SK-N-MC (cell line): ENCODE results near the gene ANKMY1.

Experiments used
- EZH2 ChIP-seq: fragments of 200-600 bp; sonication (generic); IDR thresholded peaks from one replicate; pipeline ENCODE4 v1.6.1; 2017; ENCODE audit warnings: antibody characterized with exemption
- POLR2AphosphoS5 ChIP-seq: IDR thresholded peaks from 2 replicates; pipeline ENCODE4 v1.6.1; 2012; ENCODE audit warnings: mild to moderate bottlenecking, low read depth, low read length, borderline replicate concordance

GRCh38 chr2:240436683-240437550 lies 120.9 kb downstream of the ANKMY1 start:
- TF ChIP-seq POLR2AphosphoS5, result no peak
- no peak for TF ChIP-seq EZH2
